Keratinocyte (primary cell): ENCODE measurements around the gene PIP4K2A. TPM values are rescaled to one million over a fixed set of nuclear protein-coding genes. Genes with fewer than 3 reads are reported as not detected.

ENCODE experiments used
- DNase-seq: peaks from one replicate; pipeline ENCODE4 v3.0.0-alpha.2; 2011; ENCODE audit warnings: low read depth, missing footprints, low spot score
- FAIRE-seq: peaks from 2 replicates; lab custom pipeline; 2011; peaks lifted over from hg19 to GRCh38; lab: Jason Lieb, UNC
- H2AFZ ChIP-seq: 2 replicates; pipeline ENCODE4 v1.6.0; 2012; ENCODE audit warnings: low read length, control low read depth, inconsistent platforms; ENCODE audit not compliant: control insufficient read depth
- H3K27ac ChIP-seq: 2 replicates; pipeline ENCODE4 v1.5.1; 2011; ENCODE audit warnings: low read length; ENCODE audit not compliant: control insufficient read depth, insufficient read depth
- H3K27me3 ChIP-seq: 3 replicates; pipeline ENCODE4 v1.6.0; 2011; ENCODE audit warnings: low read length; ENCODE audit not compliant: control insufficient read depth, insufficient read depth; ENCODE audit errors: extremely low read depth
- H3K36me3 ChIP-seq, 2 experiments: 2 replicates in 1 of 2; 3 replicates in 1 of 2; pipeline ENCODE4 v1.5.1; 2011; ENCODE audit warnings: low read length in 2 of 2, mild to moderate bottlenecking in 1 of 2; ENCODE audit not compliant: control insufficient read depth in 2 of 2, insufficient read depth in 2 of 2; ENCODE audit errors: extremely low read depth in 1 of 2
- H3K4me1 ChIP-seq: 3 replicates; pipeline ENCODE4 v1.5.1; 2011; ENCODE audit warnings: low read length; ENCODE audit not compliant: control insufficient read depth, insufficient read depth; ENCODE audit errors: extremely low read depth
- H3K4me2 ChIP-seq: 3 replicates; pipeline ENCODE4 v1.6.0; 2011; ENCODE audit warnings: low read depth, low read length; ENCODE audit not compliant: control insufficient read depth, insufficient read depth; ENCODE audit errors: extremely low read depth
- H3K4me3 ChIP-seq, 3 experiments: fragments of 200-600 bp in 1 of 3; sonication (generic) in 1 of 3; 2 replicates in 2 of 3; 3 replicates in 1 of 3; pipeline ENCODE4 v1.5.1; 2011 to 2016; ENCODE audit warnings: low read length in 3 of 3, mild to moderate bottlenecking in 3 of 3, control low read depth in 2 of 3, inconsistent platforms in 1 of 3, low read depth in 1 of 3, mixed read lengths in 1 of 3, mixed run types in 1 of 3, moderate library complexity in 1 of 3; ENCODE audit not compliant: control insufficient read depth in 2 of 3, insufficient read depth in 2 of 3; ENCODE audit errors: extremely low read depth in 1 of 3
- H3K79me2 ChIP-seq: 2 replicates; pipeline ENCODE4 v1.6.0; 2012; ENCODE audit warnings: low read length; ENCODE audit not compliant: control insufficient read depth, insufficient read depth
- H3K9ac ChIP-seq: 3 replicates; pipeline ENCODE4 v1.6.0; 2011; ENCODE audit warnings: low read length; ENCODE audit not compliant: control insufficient read depth, insufficient read depth; ENCODE audit errors: extremely low read depth
- H3K9me1 ChIP-seq: 3 replicates; pipeline ENCODE4 v1.6.0; 2011; ENCODE audit warnings: low read length; ENCODE audit not compliant: control insufficient read depth, insufficient read depth; ENCODE audit errors: extremely low read depth
- H3K9me3 ChIP-seq: 2 replicates; pipeline ENCODE4 v1.5.1; 2012; ENCODE audit warnings: low read depth, low read length; ENCODE audit not compliant: control insufficient read depth
- H4K20me1 ChIP-seq: 3 replicates; pipeline ENCODE4 v1.6.0; 2011; ENCODE audit warnings: low read length; ENCODE audit not compliant: control insufficient read depth, insufficient read depth; ENCODE audit errors: extremely low read depth
- EZH2 ChIP-seq: IDR thresholded peaks from one replicate; pipeline ENCODE4 v1.6.1; 2012; ENCODE audit warnings: inconsistent platforms, mild to moderate bottlenecking, low read length, moderate library complexity
- dilution Hi-C: fragments of 300-500 bp; cut with MboI; formaldehyde crosslinking; loops from one replicate; pipeline ENCODE4 v1.7.0; 2020; ENCODE audit warnings: low sequenced_read_pairs; ENCODE audit not compliant: extremely low pct_ligation_motif_present
- polyA minus RNA-seq, 3 experiments: library from RNA; depleted of rRNA, polyadenylated mRNA; stranded (reverse); fragments of >200 nt; gene quantifications; 1 replicate in 1 of 3; 2 replicates in 1 of 3; 3 replicates in 1 of 3; pipeline ENCODE4 v1.2.3, GENCODE V29; 2011
- polyA plus RNA-seq, 5 experiments: library from polyadenylated mRNA; depleted of rRNA in 3 of 5; stranded (reverse) in 3 of 5; stranded (forward) in 1 of 5; unstranded in 1 of 5; fragments of >200 nt; gene quantifications; 1 replicate in 1 of 5; 2 replicates in 3 of 5; 3 replicates in 1 of 5; pipeline versions ENCODE4 v1.2.1 to v1.2.3, GENCODE V29; 2011 to 2012; ENCODE audit warnings: missing spikeins in 2 of 5, low read depth in 1 of 5, low replicate concordance in 1 of 5
- TF ChIP-seq, protein P1 (sequence below), 3 experiments: IDR thresholded peaks in 1 of 3; conservative IDR thresholded peaks in 1 of 3; optimal IDR thresholded peaks in 1 of 3; 2 replicates in 2 of 3; 3 replicates in 1 of 3; pipeline versions ENCODE3 to v1.5.1; 2011; ENCODE audit warnings: low read length in 3 of 3, mild to moderate bottlenecking in 3 of 3, moderate library complexity in 2 of 3, control low read depth in 1 of 3, inconsistent platforms in 1 of 3; ENCODE audit not compliant: insufficient read depth in 2 of 3; ENCODE audit errors: extremely low read depth in 1 of 3

Gene PIP4K2A
- polyA plus RNA-seq (7.0 to 15.5 TPM (median 10.0 TPM) in 3 replicates), polyA minus RNA-seq (6.1 to 12.0 TPM (median 11.0 TPM) in 3 replicates)
- 4.7 TPM for polyA plus RNA-seq (2011; ENCODE audit: low read depth)
- polyA plus RNA-seq (2011; cell fraction: cytosol; rRNA removed), result 10.7 and 14.7 TPM in 2 replicates
- 7.7 and 8.2 TPM in 2 replicates for polyA plus RNA-seq (2011; cell fraction: nucleus; rRNA removed)
- polyA plus RNA-seq (2012; ENCODE audit: low replicate concordance), result 5.1 and 11.2 TPM in 2 replicates
- polyA minus RNA-seq (2011; cell fraction: cytosol; rRNA and poly(A)+ RNA removed), result 8.4 TPM
- polyA minus RNA-seq (2011; cell fraction: nucleus; rRNA and poly(A)+ RNA removed), result 6.1 and 15.2 TPM in 2 replicates

DNA sequence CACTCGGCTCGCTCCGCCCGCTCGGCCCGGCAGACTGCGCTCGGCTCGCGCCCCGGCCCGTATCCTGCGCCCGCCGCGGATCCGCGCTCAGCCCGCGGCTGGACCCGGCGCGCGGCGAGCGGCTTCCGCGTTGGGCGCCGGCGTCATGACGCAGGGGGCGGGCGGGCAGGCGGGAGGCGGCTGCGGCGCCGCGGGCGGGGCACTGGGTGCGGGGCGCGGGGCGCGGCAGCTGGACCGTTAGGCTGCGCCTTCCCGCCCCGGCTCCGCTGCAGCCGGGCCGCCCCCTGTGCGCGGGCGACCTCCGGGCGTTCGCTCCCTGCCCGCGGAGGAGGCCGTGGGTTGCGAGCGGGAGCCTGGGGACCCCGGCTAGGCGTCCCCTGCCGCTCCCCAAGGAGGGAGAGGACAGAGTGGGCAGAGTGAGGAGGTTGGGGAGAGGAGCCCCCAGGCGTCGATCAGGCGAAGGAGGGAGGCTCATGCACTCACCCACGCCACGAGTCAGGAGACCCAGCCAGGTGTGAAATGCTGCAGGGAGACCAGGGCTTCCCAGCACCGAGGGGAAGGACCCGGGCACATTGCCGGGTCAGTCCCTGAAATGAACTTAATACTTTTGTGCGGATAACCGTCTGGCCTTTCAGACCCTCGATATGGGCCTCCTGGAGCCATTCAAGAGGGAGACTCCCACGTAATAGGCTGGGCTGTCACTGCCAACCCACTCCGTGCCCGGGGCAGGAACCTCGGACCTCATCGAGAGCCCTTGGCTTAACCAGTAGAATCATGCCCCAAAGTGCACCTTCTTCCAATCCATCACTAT, at the start of gene PIP4K2A:
PIP4K2A (minus strand) TSS at position 100 of the 811 bp plus-strand sequence. CDS start 252 bp downstream, outside the sequence.
- DNase-seq (no peak), FAIRE-seq (no peak)
- H4K20me1 ChIP-seq, result peaks cover 3% of the 10 kb centered on the region
- H2AFZ ChIP-seq, result peak within 1 kb of the TSS; percentile 92
- H3K79me2 ChIP-seq, result peaks cover 24% of the 10 kb centered on the region
- peak within 1 kb of the TSS; percentile 92 for H3K4me2 ChIP-seq
- no peaks in the 10 kb centered on the region for H3K9me3 ChIP-seq
- H3K27ac ChIP-seq, result peak within 1 kb of the TSS; percentile 25
- H3K4me1 ChIP-seq, result peaks cover 8% of the 10 kb centered on the region
- H3K4me3 ChIP-seq, result peak within 1 kb of the TSS; percentile 68 to 82 (median 82)
- TF ChIP-seq EZH2, result no peak
- TF ChIP-seq, protein P1, sequence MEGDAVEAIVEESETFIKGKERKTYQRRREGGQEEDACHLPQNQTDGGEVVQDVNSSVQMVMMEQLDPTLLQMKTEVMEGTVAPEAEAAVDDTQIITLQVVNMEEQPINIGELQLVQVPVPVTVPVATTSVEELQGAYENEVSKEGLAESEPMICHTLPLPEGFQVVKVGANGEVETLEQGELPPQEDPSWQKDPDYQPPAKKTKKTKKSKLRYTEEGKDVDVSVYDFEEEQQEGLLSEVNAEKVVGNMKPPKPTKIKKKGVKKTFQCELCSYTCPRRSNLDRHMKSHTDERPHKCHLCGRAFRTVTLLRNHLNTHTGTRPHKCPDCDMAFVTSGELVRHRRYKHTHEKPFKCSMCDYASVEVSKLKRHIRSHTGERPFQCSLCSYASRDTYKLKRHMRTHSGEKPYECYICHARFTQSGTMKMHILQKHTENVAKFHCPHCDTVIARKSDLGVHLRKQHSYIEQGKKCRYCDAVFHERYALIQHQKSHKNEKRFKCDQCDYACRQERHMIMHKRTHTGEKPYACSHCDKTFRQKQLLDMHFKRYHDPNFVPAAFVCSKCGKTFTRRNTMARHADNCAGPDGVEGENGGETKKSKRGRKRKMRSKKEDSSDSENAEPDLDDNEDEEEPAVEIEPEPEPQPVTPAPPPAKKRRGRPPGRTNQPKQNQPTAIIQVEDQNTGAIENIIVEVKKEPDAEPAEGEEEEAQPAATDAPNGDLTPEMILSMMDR (optimal IDR thresholded peaks at IDR 0.05 in 1 of 3, IDR thresholded peaks at IDR 0.05 in 1 of 3, conservative IDR thresholded peaks at IDR 0.05 in 1 of 3; ENCODE audit: extremely low read depth in 1 of 3, insufficient read depth in 2 of 3, low read length in 3 of 3), result no peak
- H3K9me1 ChIP-seq, result no peaks in the 10 kb centered on the region
- no peaks in the 10 kb centered on the region for H3K27me3 ChIP-seq
- no peaks in the 10 kb centered on the region for H3K36me3 ChIP-seq
- H3K9ac ChIP-seq, result peak within 1 kb of the TSS; percentile 82
- dilution Hi-C loops, result no loop called here

DNA sequence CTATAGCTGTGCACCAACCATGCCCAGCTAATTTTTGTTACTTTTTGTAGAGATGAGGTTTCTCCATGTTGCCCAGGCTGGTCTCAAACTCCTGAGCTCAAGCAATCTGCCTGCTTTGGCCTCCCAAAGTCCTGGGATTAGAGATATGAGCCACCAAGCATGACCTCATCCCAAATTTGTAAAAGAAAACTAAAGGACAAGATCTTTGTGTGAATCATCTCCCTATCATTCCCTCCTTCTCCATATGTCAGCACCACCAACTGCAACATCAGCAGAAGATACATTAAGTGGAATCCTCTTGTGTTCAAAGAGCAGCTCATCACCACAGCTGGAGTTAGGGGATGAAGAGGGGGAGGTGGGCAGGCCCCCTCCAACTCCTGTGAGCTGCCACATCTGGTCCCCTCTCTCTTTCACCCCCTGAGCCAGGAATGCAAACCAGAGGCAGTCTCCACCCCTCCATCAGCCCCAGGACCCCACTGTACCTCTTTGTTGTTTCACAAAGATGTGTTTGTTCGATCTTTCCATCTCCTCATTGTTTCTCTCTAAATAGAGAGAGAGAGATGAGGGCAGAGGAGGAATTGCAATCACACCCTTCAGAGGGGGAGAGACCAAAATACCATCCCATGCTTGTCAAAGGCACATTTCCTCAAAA, 47.3 kb upstream of the PIP4K2A start:
- no peaks in the 10 kb centered on the region for H3K79me2 ChIP-seq
- H3K9me1 ChIP-seq, result no peaks in the 10 kb centered on the region
- FAIRE-seq (no peak), DNase-seq (no peak)
- no peaks in the 10 kb centered on the region for H4K20me1 ChIP-seq
- H3K9ac ChIP-seq, result no peak overlapping the region
- H3K27me3 ChIP-seq, result peaks cover 7% of the 10 kb centered on the region
- TF ChIP-seq, protein P1 (optimal IDR thresholded peaks at IDR 0.05 in 1 of 3, IDR thresholded peaks at IDR 0.05 in 1 of 3, conservative IDR thresholded peaks at IDR 0.05 in 1 of 3; ENCODE audit: extremely low read depth in 1 of 3, insufficient read depth in 2 of 3, low read length in 3 of 3), result no peak
- no peak for TF ChIP-seq EZH2
- no peak overlapping the region for H3K27ac ChIP-seq
- H3K9me3 ChIP-seq, result no peaks in the 10 kb centered on the region
- dilution Hi-C loops, result no loop called here
- H3K4me3 ChIP-seq, result no peak overlapping the region
- no peaks in the 10 kb centered on the region for H3K4me1 ChIP-seq
- H2AFZ ChIP-seq, result no peak overlapping the region
- no peak overlapping the region for H3K4me2 ChIP-seq
- H3K36me3 ChIP-seq, result no peaks in the 10 kb centered on the region
